WTC11 (cell line): ENCODE measurements around the gene SLC25A39. TPM values are rescaled to one million over a fixed set of nuclear protein-coding genes. Genes with fewer than 3 reads are reported as not detected.
A peak's percentile ranks its signal among the peaks of the same experiment; 100 is the strongest.

ENCODE experiments used
- ATAC-seq: fragments of 200-7000 bp; cut with Tn5 transposase; 2 replicates; pipeline ENCODE4 v1.10.0; 2021; ENCODE audit warnings: mild to moderate bottlenecking, moderate library complexity
- CTCF ChIA-PET: fragments of 300-600 bp; sonication (Branson Sonifier 250); formaldehyde crosslinking; loops from one replicate; lab custom pipeline; 2021; ENCODE audit warnings: antibody characterized with exemption; lab: Charles Lee
- POLR2A ChIA-PET: fragments of 350-600 bp; sonication (Branson Sonifier 250); formaldehyde crosslinking; loops from one replicate; lab custom pipeline; 2021; ENCODE audit warnings: antibody characterized with exemption; lab: Charles Lee
- DNase-seq: peaks from one replicate; pipeline ENCODE4 v3.0.0; 2021; ENCODE audit warnings: low spot score
- H3K27ac Mint-ChIP-seq: 2 replicates; pipeline ENCODE4 v1.8.0; 2021; ENCODE audit warnings: mixed read lengths
- H3K27me3 Mint-ChIP-seq: 2 replicates; pipeline ENCODE4 v1.8.0; 2021; ENCODE audit warnings: low read depth, mild to moderate bottlenecking, moderate library complexity, mixed read lengths
- H3K36me3 Mint-ChIP-seq: 2 replicates; pipeline ENCODE4 v1.8.0; 2021; ENCODE audit warnings: mixed read lengths
- H3K4me1 Mint-ChIP-seq: 2 replicates; pipeline ENCODE4 v1.8.0; 2022; ENCODE audit warnings: mixed read lengths
- H3K4me3 Mint-ChIP-seq: 2 replicates; pipeline ENCODE4 v1.8.0; 2021; ENCODE audit warnings: mild to moderate bottlenecking, moderate library complexity, mixed read lengths
- H3K9me3 Mint-ChIP-seq: 2 replicates; pipeline ENCODE4 v1.8.0; 2021; ENCODE audit warnings: mixed read lengths
- E2F4 ChIP-seq: sonication (generic); formaldehyde crosslinking; IDR thresholded peaks from 2 replicates; pipeline ENCODE4 v1.8.1; 2022; ENCODE audit warnings: low read depth, mild to moderate bottlenecking, moderate library complexity, missing genetic modification reagents, borderline replicate concordance
- FOXK1 ChIP-seq: sonication (generic); formaldehyde crosslinking; IDR thresholded peaks from 2 replicates; pipeline ENCODE4 v1.8.0; 2022; ENCODE audit warnings: mild to moderate bottlenecking, moderate library complexity, missing genetic modification reagents
- JAZF1 ChIP-seq: fragments of 250-450 bp; sonication (Bioruptor Pico); IDR thresholded peaks from 2 replicates; pipeline ENCODE4 v1.9.0; 2021; ENCODE audit warnings: moderate library complexity, mild to moderate bottlenecking, inconsistent platforms
- NFE2L1 ChIP-seq: sonication (generic); formaldehyde crosslinking; IDR thresholded peaks from 2 replicates; pipeline ENCODE4 v1.8.1; 2023; ENCODE audit warnings: missing genetic modification reagents
- OVOL2 ChIP-seq: fragments of 250-450 bp; sonication (Bioruptor Pico); IDR thresholded peaks from 2 replicates; pipeline ENCODE4 v1.9.0; 2021; ENCODE audit warnings: mild to moderate bottlenecking, borderline replicate concordance
- ZNF396 ChIP-seq: fragments of 250-450 bp; sonication (Bioruptor Pico); IDR thresholded peaks from 2 replicates; pipeline ENCODE4 v1.8.0; 2021; ENCODE audit warnings: mild to moderate bottlenecking, moderate library complexity, borderline replicate concordance
- ZNF671 ChIP-seq: fragments of 250-450 bp; sonication (Bioruptor Pico); IDR thresholded peaks from 2 replicates; pipeline ENCODE4 v1.8.0; 2021; ENCODE audit warnings: mild to moderate bottlenecking
- total RNA-seq: library from RNA; stranded (reverse); gene quantifications from 3 replicates; pipeline ENCODE4 v1.2.3, GENCODE V29; 2021
- TF ChIP-seq, protein P1 (sequence below): fragments of 250-450 bp; sonication (Bioruptor Pico); IDR thresholded peaks from 2 replicates; pipeline ENCODE4 v1.8.0; 2021; ENCODE audit warnings: mild to moderate bottlenecking
- TF ChIP-seq, protein P2 (sequence below): sonication (generic); formaldehyde crosslinking; IDR thresholded peaks from 2 replicates; pipeline ENCODE4 v1.8.0; 2023; ENCODE audit warnings: mild to moderate bottlenecking, missing genetic modification reagents
- TF ChIP-seq, protein P3 (sequence below): sonication (generic); formaldehyde crosslinking; IDR thresholded peaks from 2 replicates; pipeline ENCODE4 v1.8.0; 2022; ENCODE audit warnings: mild to moderate bottlenecking, missing genetic modification reagents
- TF ChIP-seq, protein P4 (sequence below): sonication (generic); formaldehyde crosslinking; IDR thresholded peaks from 2 replicates; pipeline ENCODE4 v1.8.0; 2022; ENCODE audit warnings: missing genetic modification reagents

SLC25A39 gene
- total RNA-seq, 1 experiment from 2014 or later = 271 TPM

DNA sequence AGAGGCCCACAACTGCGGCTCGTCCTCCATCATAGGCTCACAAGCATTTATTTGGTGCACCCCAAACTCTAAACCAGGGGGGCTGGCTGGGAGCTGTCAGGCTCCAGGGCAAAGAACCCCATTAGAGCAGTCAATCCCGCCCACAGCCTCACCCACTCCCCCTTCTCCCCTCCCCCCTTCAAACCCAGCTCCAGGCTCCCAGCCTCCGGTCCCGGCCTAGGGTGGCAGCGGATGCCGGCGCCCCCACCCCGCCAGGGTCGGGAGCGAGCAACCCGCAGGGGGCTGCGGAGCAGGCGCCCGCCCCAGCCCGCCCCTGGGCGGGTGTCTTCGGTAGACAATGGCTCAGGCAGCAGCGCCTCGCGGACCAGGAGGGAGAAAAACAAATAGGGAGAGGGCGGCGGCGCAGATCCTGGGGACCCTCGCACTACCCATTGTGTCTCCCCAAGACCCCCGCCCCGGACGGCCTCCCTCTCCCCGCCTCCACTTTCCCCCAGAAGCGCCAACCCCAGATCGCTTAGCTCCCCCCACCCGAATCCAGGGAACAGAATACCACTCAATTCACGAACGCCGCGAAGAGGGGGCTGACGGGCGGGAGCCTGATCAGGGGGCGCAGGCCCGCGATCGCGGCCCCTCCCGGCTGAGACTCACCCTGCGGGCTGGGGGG lies 38.5 kb upstream of the SLC25A39 start:
- Mint-ChIP-seq H3K9me3 (no peaks in the 10 kb centered on the region), H3K27me3 (peaks cover 39% of the 10 kb centered on the region)
- CTCF ChIA-PET = interaction anchor here (0.5 to 9.4 kb wide), 47 partner anchors 9 to 805 kb away, joined by 3 to 128 read pairs (median 5); partner anchors contain the start of genes ASB16, FZD2, GPATCH8 and GRN
- TF ChIP-seq, protein P1, sequence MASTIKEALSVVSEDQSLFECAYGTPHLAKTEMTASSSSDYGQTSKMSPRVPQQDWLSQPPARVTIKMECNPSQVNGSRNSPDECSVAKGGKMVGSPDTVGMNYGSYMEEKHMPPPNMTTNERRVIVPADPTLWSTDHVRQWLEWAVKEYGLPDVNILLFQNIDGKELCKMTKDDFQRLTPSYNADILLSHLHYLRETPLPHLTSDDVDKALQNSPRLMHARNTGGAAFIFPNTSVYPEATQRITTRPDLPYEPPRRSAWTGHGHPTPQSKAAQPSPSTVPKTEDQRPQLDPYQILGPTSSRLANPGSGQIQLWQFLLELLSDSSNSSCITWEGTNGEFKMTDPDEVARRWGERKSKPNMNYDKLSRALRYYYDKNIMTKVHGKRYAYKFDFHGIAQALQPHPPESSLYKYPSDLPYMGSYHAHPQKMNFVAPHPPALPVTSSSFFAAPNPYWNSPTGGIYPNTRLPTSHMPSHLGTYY (CRISPR knock-in tag) = no peak
- TF ChIP-seq NFE2L1 (CRISPR knock-in tag) (no peak), JAZF1 (CRISPR knock-in tag) (no peak), E2F4 (CRISPR knock-in tag) (no peak), ZNF671 (CRISPR knock-in tag) (no peak), ZNF396 (CRISPR knock-in tag) (no peak), FOXK1 (CRISPR knock-in tag) (no peak)
- TF ChIP-seq, protein P2, sequence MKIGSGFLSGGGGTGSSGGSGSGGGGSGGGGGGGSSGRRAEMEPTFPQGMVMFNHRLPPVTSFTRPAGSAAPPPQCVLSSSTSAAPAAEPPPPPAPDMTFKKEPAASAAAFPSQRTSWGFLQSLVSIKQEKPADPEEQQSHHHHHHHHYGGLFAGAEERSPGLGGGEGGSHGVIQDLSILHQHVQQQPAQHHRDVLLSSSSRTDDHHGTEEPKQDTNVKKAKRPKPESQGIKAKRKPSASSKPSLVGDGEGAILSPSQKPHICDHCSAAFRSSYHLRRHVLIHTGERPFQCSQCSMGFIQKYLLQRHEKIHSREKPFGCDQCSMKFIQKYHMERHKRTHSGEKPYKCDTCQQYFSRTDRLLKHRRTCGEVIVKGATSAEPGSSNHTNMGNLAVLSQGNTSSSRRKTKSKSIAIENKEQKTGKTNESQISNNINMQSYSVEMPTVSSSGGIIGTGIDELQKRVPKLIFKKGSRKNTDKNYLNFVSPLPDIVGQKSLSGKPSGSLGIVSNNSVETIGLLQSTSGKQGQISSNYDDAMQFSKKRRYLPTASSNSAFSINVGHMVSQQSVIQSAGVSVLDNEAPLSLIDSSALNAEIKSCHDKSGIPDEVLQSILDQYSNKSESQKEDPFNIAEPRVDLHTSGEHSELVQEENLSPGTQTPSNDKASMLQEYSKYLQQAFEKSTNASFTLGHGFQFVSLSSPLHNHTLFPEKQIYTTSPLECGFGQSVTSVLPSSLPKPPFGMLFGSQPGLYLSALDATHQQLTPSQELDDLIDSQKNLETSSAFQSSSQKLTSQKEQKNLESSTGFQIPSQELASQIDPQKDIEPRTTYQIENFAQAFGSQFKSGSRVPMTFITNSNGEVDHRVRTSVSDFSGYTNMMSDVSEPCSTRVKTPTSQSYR (CRISPR knock-in tag) = no peak
- TF ChIP-seq, protein P3, sequence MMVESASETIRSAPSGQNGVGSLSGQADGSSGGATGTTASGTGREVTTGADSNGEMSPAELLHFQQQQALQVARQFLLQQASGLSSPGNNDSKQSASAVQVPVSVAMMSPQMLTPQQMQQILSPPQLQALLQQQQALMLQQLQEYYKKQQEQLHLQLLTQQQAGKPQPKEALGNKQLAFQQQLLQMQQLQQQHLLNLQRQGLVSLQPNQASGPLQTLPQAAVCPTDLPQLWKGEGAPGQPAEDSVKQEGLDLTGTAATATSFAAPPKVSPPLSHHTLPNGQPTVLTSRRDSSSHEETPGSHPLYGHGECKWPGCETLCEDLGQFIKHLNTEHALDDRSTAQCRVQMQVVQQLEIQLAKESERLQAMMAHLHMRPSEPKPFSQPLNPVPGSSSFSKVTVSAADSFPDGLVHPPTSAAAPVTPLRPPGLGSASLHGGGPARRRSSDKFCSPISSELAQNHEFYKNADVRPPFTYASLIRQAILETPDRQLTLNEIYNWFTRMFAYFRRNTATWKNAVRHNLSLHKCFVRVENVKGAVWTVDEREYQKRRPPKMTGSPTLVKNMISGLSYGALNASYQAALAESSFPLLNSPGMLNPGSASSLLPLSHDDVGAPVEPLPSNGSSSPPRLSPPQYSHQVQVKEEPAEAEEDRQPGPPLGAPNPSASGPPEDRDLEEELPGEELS (CRISPR knock-in tag) = no peak
- TF ChIP-seq, all 79 proteins: peak for 0
- DNase-seq (no peak), ATAC-seq (peak; percentile 6)
- H3K4me1 Mint-ChIP-seq = peaks cover 22% of the 10 kb centered on the region
- no peak overlapping the region for H3K27ac Mint-ChIP-seq
- POLR2A ChIA-PET = interaction anchor here (0.6 to 1.9 kb wide), 3 partner anchors 9 to 21 kb away, joined by 6 read pairs; no protein-coding TSS in a partner anchor
- peak overlapping the region; percentile 71 for H3K4me3 Mint-ChIP-seq
- H3K36me3 Mint-ChIP-seq = no peaks in the 10 kb centered on the region

DNA sequence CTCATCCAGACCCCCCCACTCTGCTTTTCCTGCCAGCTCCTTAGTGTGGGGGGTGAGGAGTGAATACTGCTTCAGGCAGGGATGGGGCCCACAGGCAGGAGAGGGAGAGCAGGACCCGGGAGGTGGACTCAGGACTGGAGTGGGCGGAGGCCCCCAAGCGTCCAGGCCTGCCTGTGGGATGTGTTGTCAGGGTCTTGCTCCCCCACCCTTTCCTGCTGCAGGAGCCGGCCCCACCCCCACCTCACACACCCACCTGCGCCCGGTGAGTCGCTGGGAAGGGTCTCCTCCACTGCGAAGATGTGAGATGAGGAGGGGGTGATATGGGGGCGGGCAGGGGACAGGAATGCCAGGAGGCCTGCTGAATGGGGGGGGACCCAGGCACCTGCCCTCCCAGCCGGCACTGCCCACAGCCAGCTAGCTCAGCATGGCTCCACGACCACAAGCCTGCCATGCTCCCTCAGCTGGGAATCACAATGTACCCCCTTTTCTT lies 37.9 kb upstream of the SLC25A39 start:
- DNase-seq (no peak), ATAC-seq (no peak; the same call in 1 of the 2 replicates)
- Mint-ChIP-seq H3K27me3 (peaks cover 36% of the 10 kb centered on the region), H3K9me3 (no peaks in the 10 kb centered on the region), H3K4me1 (peaks cover 22% of the 10 kb centered on the region), H3K36me3 (no peaks in the 10 kb centered on the region), H3K4me3 (peak overlapping the region; percentile 71), H3K27ac (no peak overlapping the region)
- ChIA-PET POLR2A (interaction anchor here (1.0 to 1.9 kb wide), 2 partner anchors 8 to 17 kb away, joined by 6 read pairs; no protein-coding TSS in a partner anchor), CTCF (interaction anchor here (0.6 to 9.4 kb wide), 20 partner anchors 10 to 806 kb away, joined by 3 to 128 read pairs (median 8); partner anchors contain the start of genes ASB16, GPATCH8, GRN and RUNDC3A)
- no peak for TF ChIP-seq OVOL2 (CRISPR knock-in tag)
- TF ChIP-seq, protein P4, sequence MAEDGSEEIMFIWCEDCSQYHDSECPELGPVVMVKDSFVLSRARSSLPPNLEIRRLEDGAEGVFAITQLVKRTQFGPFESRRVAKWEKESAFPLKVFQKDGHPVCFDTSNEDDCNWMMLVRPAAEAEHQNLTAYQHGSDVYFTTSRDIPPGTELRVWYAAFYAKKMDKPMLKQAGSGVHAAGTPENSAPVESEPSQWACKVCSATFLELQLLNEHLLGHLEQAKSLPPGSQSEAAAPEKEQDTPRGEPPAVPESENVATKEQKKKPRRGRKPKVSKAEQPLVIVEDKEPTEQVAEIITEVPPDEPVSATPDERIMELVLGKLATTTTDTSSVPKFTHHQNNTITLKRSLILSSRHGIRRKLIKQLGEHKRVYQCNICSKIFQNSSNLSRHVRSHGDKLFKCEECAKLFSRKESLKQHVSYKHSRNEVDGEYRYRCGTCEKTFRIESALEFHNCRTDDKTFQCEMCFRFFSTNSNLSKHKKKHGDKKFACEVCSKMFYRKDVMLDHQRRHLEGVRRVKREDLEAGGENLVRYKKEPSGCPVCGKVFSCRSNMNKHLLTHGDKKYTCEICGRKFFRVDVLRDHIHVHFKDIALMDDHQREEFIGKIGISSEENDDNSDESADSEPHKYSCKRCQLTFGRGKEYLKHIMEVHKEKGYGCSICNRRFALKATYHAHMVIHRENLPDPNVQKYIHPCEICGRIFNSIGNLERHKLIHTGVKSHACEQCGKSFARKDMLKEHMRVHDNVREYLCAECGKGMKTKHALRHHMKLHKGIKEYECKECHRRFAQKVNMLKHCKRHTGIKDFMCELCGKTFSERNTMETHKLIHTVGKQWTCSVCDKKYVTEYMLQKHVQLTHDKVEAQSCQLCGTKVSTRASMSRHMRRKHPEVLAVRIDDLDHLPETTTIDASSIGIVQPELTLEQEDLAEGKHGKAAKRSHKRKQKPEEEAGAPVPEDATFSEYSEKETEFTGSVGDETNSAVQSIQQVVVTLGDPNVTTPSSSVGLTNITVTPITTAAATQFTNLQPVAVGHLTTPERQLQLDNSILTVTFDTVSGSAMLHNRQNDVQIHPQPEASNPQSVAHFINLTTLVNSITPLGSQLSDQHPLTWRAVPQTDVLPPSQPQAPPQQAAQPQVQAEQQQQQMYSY (CRISPR knock-in tag) = peak; percentile 67
